ENCODE data around the gene BPIFA1.

DNA sequence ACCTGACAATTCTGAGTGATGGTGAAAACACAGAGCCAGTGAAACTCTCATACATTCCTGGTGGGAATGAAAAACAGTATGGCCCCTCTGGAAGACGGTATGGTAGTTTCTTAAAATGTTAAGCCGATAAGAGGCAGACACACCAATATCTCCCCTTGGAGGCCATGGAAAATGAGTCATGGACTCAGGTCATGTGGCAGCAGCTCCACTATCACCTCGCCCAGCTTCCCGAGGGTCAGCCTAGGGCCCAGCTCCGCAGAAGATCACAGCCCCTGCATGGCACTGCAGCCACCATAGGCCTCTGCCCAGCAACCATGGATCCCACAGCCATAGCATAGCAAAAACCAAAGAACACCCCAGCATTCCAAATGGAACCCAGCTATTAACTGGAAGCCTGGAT lies 21.4 kb downstream of the BPIFA1 start:
- TF ChIP-seq, protein P1, sequence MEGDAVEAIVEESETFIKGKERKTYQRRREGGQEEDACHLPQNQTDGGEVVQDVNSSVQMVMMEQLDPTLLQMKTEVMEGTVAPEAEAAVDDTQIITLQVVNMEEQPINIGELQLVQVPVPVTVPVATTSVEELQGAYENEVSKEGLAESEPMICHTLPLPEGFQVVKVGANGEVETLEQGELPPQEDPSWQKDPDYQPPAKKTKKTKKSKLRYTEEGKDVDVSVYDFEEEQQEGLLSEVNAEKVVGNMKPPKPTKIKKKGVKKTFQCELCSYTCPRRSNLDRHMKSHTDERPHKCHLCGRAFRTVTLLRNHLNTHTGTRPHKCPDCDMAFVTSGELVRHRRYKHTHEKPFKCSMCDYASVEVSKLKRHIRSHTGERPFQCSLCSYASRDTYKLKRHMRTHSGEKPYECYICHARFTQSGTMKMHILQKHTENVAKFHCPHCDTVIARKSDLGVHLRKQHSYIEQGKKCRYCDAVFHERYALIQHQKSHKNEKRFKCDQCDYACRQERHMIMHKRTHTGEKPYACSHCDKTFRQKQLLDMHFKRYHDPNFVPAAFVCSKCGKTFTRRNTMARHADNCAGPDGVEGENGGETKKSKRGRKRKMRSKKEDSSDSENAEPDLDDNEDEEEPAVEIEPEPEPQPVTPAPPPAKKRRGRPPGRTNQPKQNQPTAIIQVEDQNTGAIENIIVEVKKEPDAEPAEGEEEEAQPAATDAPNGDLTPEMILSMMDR (IDR thresholded peaks at IDR 0.05): no peak
- TF ChIP-seq ZFX (IDR thresholded peaks at IDR 0.05; ENCODE audit: borderline replicate concordance): no peak
